Adrenal gland (tissue), 5 donors: ENCODE data around the gene CCDC57.

Experiments used
- POLR2A ChIP-seq, 2 donors: fragments of 450-650 bp; IDR thresholded peaks; one replicate each; pipeline ENCODE4 v1.6.1; 2017; ENCODE audit warnings: antibody characterized with exemption in 2 of 2, mild to moderate bottlenecking in 2 of 2, moderate library complexity in 1 of 2
- TF ChIP-seq, protein P1 (sequence below), 6 experiments: fragments of 450-650 bp in 4 of 6; fragments of 200-600 bp in 2 of 6; sonication (generic) in 1 of 6; IDR thresholded peaks; 1 replicate in 5 of 6; 2 replicates in 1 of 6; pipeline versions ENCODE4 v1.5.1 to v1.8.0; 2016 to 2021; ENCODE audit warnings: antibody characterized with exemption in 6 of 6, mild to moderate bottlenecking in 2 of 6, moderate library complexity in 1 of 6
- donor health status: DM: no; HTN: no; CAD: no.

DNA sequence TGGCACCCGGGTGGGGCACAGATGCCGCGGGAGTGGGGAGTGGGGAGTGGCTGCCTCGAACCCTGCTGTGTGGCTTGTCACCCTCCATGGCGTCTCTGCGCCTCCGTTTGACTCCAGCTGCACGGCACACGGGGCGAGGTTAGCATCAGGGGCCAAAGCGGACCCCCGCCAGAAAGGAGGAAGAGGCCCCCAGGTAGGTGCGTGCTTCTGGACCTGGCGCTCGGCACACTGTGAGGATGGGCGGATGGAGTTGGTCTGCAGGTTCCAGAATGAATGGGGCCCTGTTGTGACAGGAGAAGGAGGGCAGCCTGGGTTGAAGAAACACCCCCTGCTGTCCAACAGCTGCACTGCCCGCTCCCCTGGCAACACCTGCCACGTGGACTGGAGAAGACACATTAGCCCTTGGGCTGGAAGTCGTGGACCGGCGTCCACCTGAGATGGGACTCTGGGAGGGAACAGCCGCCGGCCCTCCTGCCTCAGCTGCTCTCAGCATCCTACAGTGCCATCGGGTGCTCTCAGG is 105.2 kb downstream of the CCDC57 start:
- TF ChIP-seq, protein P1, sequence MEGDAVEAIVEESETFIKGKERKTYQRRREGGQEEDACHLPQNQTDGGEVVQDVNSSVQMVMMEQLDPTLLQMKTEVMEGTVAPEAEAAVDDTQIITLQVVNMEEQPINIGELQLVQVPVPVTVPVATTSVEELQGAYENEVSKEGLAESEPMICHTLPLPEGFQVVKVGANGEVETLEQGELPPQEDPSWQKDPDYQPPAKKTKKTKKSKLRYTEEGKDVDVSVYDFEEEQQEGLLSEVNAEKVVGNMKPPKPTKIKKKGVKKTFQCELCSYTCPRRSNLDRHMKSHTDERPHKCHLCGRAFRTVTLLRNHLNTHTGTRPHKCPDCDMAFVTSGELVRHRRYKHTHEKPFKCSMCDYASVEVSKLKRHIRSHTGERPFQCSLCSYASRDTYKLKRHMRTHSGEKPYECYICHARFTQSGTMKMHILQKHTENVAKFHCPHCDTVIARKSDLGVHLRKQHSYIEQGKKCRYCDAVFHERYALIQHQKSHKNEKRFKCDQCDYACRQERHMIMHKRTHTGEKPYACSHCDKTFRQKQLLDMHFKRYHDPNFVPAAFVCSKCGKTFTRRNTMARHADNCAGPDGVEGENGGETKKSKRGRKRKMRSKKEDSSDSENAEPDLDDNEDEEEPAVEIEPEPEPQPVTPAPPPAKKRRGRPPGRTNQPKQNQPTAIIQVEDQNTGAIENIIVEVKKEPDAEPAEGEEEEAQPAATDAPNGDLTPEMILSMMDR (IDR thresholded peaks at IDR 0.05) = peak in 1 of 6 experiments; percentile 24
- TF ChIP-seq POLR2A (IDR thresholded peaks at IDR 0.05) = no peak
